CD4-positive, alpha-beta T cell treated with Interleukin-21 for 1 hour (primary cell): ENCODE results near the gene TAS2R40.

Source experiments
- DNase-seq: peaks from one replicate; pipeline ENCODE4 v3.0.0-alpha.2; 2020

The TAS2R40 gene

DNA sequence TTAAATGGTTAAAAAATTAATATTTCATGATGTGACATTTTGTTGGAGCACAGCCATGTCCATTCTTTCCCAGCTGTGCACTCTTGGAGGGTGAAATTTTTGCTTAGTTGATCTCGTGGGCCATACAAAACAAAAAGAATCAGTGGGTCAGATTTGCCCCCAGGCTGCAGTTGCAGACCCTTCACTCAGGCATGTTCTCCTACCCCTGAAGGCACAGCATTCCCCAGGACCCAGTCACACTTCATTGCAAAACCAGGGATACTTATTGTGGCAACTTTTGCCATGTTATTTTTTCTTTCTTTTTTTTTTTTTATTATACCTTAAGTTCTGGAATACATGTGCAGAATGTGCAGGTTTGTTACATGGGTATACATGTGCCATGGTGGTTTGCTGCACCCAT, 6.0 kb downstream of the TAS2R40 start:
- DNase-seq = no peak

DNA sequence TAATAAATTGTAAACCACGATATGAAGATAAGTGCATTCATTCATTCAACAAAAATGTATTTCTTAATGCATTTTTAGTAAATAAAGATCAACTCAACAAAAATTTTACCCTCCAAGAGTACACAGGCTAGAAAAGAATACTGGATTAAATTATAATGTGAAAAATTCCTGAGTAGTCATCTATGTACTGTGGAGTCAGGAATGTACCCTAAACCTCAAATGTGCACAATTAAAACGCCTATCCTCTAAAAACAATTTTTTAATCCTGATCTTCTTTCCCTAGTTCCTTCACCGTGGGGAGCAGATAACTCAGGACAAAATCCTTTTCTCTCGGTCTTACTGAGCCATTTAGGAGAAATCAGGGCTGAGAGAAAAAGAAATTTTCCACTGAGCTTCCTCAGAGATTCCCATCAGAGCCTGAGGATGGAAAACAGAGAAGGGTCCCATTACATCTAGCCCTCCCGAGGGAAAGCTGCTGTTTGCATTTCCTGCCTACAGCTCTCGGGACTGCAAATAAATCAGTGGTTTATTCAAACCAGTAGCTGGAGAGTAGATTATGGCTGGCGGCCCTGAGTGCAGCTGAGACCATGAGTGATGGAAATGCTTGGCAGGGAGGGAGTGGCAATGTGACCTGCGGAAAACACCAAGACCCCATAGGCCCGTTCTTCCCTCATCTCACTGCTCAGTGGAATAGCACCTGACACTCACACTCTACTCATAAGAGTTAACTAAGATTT, 7.4 kb downstream of the TAS2R40 start:
- DNase-seq = no peak

DNA sequence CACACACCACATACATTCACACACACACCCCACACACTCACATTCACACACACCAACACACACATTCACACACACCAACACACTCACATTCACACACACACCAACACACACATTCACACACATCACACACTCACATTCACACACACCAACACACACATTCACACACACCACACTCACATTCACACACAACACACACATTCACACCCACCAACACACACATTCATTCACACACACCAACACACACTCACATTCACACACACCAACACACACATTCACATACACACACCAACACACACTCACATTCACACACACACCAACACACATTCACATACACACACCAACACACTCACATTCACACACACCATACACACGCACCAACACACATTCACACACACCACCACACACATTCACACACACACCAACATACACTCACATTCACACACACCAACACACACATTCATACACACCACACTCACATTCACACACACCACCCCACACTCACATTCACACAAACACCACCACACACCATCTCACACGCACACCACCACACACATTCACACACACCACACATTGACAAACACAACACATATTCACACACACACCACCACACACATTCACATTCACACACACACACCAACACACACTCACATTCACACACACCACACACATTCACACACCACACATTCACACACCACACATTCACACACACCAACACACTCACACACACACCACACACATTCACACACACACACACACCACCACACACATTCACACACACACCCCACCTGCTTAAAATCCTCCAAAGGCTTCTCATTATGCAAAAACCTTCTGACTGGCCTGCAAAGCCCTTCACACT, 9.0 kb downstream of the TAS2R40 start:
- DNase-seq = no peak

DNA sequence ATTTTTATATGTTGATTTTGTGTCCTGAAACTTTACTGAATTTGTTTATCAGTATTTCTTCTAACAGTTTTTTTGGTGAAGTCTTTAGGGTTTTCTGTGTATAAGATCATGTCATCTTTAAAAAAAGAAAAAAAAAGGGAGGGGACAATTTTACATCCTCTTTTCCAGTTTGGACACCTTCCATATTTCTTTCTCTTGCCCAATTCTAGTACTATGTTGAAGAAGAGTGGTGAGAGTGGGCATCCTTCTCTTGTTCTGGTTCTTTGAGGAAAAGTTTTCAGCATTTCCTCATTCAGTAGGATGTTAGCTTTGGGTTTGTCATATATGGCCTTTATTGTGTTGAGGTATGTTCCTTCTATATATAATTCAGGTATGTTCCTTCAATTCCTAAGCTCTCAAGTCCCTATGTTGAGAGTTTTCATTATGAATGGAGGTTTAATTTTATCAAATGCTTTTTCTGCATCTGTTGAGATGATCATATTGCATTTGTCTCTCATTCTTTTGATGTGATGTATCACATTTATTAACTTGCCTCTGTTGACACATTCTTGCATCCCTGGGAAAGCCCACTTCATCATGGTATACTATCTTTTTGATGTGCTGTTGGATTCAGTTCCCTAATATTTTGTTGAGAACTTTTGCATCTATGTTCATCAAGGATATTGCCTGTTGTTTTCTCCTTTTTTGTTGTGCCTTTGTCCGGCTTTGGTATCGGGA, 12.1 kb downstream of the TAS2R40 start:
- DNase-seq = no peak

DNA sequence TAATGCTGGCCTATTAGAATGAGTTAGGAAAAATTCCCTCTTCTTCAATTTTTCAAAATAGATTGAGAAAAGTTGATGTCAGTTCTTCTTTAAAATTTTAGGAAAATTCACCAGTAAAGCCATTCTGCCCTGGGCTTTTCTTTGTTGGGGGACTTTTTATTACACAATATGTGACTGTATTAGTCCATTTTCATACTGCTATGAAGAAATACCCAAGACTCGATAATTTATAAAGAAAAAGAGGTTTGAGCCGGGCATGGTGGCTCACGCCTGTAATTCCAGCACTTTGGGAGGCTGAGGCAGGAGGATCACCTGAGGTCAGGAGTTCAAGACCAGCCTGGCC, 12.7 kb downstream of the TAS2R40 start:
- no peak for DNase-seq

DNA sequence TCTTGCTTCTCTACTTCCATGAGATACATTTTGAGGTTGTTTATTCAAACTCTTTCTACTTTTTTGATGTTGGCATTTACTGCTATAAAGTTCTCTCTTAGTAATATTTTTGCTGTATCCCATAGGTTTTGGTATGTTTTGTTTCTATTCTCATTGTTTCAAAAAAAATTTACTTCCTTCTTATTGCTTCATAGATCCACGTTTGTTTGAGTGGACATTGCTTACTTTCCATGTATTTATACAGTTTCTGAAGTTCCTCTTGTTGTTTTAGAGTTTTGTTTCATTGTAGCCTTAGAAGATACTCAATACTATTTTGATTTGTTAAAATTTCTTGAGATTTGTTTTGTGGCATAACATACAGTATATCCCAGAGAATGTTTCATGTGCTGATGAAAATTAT, 13.7 kb downstream of the TAS2R40 start:
- no peak for DNase-seq

DNA sequence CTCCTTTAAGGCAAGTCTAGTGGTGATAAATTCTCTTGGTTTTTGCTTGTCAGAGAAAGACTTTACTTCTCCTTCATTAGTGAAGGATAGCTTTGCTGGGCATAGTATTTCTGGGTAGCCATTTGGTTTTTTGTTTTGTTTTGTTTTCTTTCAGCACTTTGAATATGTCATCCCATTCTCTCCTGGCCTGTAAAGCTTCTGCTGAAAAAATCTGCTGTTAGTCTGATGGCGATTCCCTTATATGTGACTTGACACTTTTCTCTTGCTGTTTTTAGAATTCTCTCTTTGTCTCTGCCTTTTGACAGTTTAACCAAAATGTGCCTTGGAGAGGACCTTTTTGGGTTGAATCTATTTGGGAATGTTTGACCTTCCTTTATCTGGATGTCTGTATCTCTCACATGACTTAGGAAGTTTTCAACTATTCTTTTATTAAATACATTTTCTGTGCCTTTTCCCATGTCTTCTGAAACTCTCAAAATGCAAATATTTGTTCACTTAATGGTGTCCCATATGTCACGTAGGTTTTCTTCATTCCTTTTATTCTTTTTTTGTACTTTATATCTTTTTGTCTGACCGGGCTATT, 14.7 kb downstream of the TAS2R40 start:
- no peak for DNase-seq

DNA sequence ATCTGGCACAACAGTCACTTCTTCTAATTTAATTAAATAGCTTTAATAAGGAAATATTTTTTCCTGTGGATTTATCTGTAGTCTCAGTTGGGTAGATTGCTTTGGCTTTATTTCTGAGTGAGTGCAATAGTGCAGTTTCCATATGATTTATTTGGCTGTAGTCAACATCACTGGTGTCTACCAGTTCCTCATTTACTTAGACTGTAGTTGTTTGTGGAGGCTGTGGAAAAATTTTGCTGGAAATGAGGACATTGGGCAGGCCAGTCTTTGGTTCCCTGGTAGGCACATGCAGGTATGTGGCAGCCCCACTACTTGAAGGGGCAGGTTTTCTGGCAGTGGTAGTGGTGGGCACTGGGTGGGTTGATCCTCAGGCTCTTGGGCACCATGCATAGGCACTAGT, 15.5 kb downstream of the TAS2R40 start:
- no peak for DNase-seq

DNA sequence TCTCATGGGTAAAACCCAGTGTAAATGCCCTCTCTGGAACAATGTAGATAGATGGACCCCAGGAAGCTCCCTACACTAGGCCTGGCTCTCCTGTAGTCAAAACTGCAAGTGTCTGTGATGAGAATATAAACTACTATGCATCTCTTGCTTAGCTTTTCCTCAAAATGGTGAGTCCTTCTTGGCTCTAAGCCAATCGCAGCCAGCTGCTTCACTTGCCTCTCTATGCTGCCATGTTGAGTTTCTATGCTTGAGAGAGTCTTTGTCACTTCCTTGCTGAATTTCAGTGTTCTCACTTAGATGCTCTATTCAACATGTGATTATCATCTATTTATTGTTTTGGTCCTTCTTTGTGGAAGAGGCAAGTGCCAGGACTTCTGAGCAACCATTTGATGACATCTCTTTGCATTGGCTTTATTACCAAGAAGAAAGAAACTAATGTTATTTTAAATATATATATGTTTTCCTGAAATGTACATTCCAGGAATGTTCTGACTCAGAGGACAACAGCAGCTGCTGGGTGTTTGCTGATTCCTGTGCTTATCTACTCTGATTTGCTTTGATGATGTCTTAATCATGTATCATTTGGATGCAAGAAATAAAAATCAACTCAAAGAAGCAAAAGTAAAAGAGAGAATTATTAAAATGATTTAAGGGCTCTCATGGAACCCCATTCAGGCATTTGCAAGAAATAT, 16.6 kb downstream of the TAS2R40 start:
- DNase-seq = no peak

DNA sequence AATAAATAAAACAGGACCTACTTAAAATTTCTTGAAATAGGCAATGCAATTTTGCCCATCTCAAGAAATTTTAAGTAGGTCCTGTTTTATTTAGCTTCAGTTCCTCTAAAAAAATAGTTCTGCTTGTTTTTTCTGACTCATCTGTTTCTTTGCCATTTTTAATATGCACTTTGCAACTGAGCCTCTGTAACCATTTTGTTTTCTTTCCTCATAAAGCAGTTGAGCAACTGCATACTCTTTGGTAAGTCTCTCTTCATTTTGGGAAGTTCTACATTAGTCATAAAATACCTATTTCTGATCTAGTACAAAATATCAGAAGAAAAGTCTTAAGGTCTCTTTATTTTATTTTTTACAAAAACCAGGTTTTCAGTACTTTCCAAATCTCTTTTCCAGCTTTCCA, 18.0 kb downstream of the TAS2R40 start:
- no peak for DNase-seq

DNA sequence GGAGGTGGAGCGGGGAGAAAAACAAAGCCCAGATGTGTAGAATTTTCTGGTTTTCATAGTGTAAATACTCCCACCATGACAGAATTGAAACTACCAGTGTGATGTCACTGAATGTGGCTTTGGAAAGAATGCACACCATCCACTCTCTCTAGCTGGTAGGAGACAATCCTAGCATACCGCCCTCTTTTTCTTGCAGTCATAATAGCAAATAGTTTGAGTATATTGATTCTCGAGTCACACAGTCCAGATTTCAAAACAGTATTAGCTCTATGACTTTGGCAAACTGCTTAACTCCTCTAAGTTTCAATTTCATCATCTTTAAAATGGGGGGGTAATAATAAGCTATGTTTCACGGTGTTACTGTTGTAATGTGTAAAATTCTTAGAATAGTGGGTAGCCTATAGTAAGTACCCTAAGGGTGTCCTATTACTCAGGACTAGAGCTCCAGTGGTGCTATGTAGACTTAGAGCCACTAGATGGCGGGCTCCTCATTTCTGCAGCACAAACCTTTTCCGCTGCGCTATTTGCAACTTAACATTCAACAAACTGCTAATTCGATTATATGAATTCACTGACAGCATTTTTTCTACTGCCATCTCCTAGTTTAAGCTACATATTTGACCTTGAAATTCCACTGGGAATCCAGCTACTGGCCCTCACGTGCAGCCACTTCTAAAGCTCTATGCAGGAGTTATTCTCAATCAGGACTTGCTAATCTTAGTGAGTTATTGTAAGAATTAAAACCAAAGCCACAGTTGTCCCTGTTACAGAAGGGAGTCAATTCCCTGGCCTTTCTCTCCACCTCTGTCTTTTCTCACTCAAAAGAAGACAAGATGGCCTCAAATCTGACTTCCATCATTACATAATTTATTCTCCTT, 18.7 kb downstream of the TAS2R40 start:
- peak; percentile 85 for DNase-seq

DNA sequence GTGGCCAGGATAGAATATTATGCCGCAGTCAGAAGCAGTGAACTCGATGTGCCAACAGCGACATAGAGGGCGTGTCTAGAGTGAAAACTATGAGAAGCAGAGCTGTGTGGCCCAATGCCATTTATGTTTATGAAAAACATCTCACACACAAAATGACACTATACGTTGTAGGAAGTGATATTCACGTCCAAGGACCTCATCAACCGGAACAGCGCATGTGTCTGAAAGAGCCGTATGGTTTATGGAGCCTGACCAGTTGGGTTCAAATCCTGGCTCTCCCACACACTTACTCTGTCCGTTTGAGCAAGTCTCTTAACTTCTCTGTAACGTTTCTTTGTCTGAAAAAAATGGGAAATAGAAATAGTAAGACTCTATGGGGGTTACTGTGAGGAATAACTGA, 20.5 kb downstream of the TAS2R40 start:
- no peak for DNase-seq

DNA sequence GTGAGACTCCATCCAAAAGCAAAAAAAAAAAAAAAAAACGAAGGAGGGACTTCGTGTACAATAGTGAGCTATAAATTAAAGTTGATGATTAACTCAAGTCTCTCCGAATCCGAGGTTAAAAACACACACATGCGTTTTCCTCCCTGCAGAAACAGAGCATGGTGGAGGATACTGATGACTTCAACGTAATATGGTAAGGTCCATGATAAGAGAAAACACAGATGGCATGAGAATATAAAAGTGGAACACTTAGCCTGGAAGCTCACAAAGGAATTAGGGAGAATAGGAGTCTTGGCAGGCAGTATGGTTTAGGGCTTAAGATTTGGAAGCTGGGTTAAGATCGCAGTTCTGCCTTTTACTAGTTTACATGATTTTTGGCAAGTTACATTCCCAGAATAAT, 21.3 kb downstream of the TAS2R40 start:
- no peak for DNase-seq

DNA sequence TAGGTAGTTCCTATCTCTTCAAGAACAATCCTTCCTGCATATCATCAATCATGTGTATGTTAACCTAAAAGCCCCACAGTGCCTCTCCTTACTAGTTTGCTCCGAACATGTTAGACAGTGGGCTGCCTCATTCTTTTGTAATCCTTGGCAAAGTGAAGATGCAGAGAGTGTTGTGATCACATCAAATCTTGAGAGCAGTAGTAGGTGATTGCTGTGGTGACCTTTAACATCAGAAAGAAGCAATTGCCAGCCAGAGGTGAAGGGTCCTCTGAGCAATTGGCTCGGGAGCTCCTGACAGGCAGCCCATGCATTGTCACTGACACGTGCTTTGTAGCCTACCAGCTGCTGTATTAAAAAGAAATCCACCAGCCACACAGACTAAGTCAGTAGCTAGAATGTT, 21.8 kb downstream of the TAS2R40 start:
- no peak for DNase-seq

DNA sequence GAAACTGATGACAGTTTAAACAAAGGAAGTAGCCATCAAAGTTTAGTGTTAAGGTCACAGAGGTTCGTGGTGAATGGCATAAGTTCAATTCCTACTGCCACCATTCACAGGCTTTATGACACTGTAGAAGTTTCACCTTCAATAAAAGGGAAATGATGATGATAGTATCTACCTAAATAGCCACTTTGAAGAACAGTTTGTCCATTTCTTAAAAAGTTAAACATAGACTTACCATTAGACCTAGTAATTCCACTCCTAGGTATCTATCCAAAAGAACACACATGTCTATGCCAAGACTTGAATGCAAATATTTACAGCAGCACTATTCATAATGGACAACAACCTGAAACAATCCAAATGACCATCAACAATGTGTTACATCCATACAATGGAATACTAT, 22.5 kb downstream of the TAS2R40 start:
- DNase-seq = no peak

DNA sequence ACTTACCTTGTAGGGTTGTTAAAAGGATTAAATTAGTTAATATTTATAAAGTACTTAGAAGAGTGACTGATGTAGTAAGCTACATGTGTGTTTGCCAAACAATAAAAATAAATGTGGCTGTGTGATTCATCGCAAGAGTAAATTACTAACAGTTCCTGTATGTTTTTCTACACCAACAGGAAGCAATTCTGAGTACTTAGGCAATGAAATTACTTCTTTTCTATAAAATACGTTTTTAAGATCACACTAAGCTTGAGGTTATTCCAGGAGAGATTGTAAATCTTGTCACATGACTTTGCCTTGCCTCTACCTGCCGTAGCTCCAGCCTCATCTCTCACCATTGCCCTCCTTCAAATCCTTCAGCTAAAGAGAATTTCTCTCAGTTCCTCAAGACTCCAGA, 23.3 kb downstream of the TAS2R40 start:
- no peak for DNase-seq

DNA sequence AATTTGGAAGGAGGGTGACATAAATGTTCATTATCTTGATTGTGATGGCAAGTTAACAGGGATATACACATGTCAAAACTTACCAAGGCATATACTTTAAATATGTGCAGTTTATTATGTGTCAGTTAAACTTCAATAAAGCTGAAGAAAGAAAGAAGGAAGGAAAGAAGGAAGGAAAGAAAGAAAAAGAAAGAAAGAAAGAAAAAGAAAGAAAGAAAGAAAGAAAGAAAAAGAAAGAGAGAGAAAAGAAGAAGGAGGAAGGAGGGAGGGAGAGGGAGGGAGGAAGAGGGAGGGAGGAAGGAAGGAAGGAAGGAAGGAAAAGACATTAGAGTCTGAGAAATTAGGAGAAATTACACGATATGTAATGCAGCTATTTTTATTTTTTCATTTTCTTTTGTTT, 25.5 kb downstream of the TAS2R40 start:
- DNase-seq = no peak

DNA sequence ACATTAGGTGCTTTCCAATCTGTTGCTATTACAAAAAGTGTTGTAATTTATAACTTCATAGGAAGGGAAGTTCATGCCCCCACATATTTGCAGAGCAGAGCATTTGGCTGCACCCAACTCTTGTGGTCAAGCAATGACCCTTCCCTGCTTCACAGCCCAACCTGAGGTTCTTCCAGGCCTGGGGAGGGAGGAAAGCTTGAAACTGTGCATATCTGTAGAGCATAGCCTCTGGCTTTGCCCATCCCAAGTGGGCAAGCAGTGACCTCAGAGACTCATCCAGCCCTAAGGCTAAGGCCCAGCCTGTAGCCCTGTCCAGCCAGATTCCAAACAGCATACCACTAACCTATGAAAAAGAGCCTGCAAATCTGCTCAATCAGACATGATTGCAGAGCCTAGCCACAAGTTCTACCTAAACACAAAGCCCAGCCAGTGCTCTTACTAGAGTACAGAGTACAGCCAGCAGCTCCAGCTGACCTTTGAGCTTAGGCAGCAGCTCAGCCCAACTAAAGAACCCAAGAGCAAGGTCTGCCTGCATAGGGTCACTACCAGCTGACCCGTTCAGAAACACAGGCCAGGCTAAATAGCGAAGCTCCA, 27.0 kb downstream of the TAS2R40 start:
- no peak for DNase-seq

DNA sequence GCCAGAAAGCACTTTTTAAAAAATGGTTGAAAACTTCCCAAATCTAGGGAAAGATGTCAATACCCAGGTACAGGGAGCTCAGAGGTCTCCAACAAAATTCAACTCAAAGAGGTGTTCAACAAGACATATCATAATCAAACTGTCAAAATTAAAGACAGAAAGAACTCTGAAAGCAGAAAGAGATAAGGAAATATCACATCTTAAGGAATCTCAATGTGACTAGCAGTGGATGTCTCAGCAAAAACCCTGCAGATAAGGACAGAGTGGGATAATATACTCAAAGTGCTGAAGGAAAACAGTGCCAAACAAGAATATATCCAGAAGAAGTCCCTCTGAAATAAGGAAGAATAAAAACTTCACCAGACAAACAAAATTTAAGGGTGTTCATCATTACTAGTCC, 28.4 kb downstream of the TAS2R40 start:
- no peak for DNase-seq

DNA sequence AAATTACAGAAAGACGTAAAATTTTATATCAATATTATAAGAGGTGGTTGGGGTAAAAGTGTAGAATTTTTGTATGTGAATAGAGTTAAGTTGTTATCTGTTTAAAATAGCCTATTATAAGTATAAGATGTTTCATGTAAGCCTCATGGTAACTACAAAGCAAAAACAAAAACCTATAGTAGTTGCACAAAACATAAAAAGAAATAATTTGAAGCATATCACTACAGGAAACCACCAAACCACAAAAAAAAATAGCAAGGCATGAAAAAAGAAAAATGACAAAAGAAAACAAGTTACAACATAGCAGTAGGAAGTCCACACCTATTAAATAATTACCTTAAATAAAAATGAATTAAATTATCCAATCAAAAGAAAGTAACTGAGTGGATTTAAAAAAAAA, 29.0 kb downstream of the TAS2R40 start:
- DNase-seq = peak; percentile 59

DNA sequence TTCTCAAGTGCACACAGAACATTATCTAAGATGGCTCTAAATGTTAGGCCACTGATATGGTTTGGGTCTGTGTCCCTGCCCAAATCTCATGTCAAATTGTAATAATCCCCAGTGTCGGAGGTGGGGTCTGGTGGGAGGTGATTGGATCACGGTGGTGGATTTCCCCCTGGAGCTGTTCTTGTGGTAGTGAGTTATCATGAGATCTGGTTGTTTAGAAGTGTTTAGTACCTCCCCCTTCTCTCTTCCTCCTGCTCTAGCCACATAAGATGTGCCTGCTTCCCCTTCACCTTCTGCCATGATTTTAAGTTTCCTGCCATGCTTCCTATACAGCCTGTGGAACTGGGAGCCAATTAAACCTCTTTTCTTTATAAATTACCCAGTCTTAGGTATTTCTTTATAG, 30.2 kb downstream of the TAS2R40 start:
- peak; percentile 49 for DNase-seq

DNA sequence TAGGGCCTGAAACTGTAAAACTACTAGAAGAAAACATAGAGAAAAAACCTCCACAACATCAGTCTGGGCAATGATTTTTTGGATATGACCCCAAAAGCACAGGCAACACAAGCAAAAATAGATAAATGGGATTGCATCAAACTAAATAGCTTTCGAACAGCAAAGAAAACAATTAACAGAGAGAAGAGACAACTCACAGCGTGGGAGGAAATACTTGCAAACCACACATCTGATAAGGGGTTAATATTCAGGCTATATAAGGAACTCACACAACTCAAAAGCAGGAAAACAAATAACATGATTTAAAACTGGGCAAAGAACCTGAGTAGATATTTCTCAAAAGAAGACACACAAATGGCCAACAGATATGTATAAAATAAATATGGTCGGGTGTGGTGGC, 33.7 kb downstream of the TAS2R40 start:
- DNase-seq = no peak
